Mesenchymal stem cell (in vitro differentiated cells and primary cell): Measurements from ENCODE around the gene TPRA1.

Source experiments
- DNase-seq: peaks from one replicate; pipeline ENCODE4 v3.0.0-alpha.2; 2013
- H2AFZ ChIP-seq: one replicate; pipeline ENCODE4 v1.6.1; 2013; ENCODE audit warnings: low read depth, mild to moderate bottlenecking, control low read depth, inconsistent platforms, low read length, moderate library complexity
- H2AK5ac ChIP-seq: 2 replicates; pipeline ENCODE4 v1.6.1; 2013; ENCODE audit warnings: low read length, moderate library complexity, mild to moderate bottlenecking, inconsistent platforms; ENCODE audit not compliant: severe bottlenecking
- H2BK120ac ChIP-seq: one replicate; pipeline ENCODE4 v1.6.1; 2013; ENCODE audit warnings: low read depth, mild to moderate bottlenecking, inconsistent platforms, low read length, moderate library complexity
- H2BK12ac ChIP-seq, 2 experiments: one replicate each; pipeline ENCODE4 v1.6.1; 2013; ENCODE audit warnings: inconsistent platforms in 2 of 2, low read length in 2 of 2, mild to moderate bottlenecking in 2 of 2, moderate library complexity in 2 of 2, control low read depth in 1 of 2
- H2BK15ac ChIP-seq: one replicate; pipeline ENCODE4 v1.6.1; 2013; ENCODE audit warnings: mild to moderate bottlenecking, low read depth, inconsistent platforms; ENCODE audit not compliant: poor library complexity, severe bottlenecking
- H2BK5ac ChIP-seq: 2 replicates; pipeline ENCODE4 v1.6.1; 2013; ENCODE audit warnings: low read depth, mild to moderate bottlenecking, low read length, control low read depth, inconsistent platforms; ENCODE audit not compliant: poor library complexity, severe bottlenecking
- H3K14ac ChIP-seq, 2 experiments: one replicate each; pipeline ENCODE4 v1.6.1; 2013; ENCODE audit warnings: inconsistent platforms in 2 of 2, low read length in 2 of 2, control low read depth in 1 of 2, mild to moderate bottlenecking in 1 of 2, moderate library complexity in 1 of 2
- H3K18ac ChIP-seq, 2 experiments: one replicate each; pipeline ENCODE4 v1.6.1; 2013; ENCODE audit warnings: inconsistent platforms in 2 of 2, low read length in 2 of 2, control low read depth in 1 of 2, low read depth in 1 of 2, mild to moderate bottlenecking in 1 of 2
- H3K23ac ChIP-seq, 2 experiments: one replicate each; pipeline ENCODE4 v1.6.1; 2013; ENCODE audit warnings: inconsistent platforms in 2 of 2, low read length in 2 of 2, mild to moderate bottlenecking in 2 of 2, moderate library complexity in 2 of 2, control low read depth in 1 of 2
- H3K27ac ChIP-seq: 2 replicates; pipeline ENCODE4 v1.5.1; 2013; ENCODE audit warnings: mild to moderate bottlenecking, moderate library complexity, low read length, control low read depth, inconsistent platforms; ENCODE audit not compliant: poor library complexity, severe bottlenecking
- H3K27me3 ChIP-seq, 2 experiments: 2 replicates each; pipeline versions ENCODE4 v1.6.1 to v1.7.0; 2013; ENCODE audit warnings: low read length in 2 of 2, mild to moderate bottlenecking in 2 of 2, moderate library complexity in 2 of 2, control low read depth in 1 of 2, inconsistent platforms in 1 of 2; ENCODE audit not compliant: control insufficient read depth in 1 of 2, insufficient read depth in 1 of 2
- H3K36me3 ChIP-seq, 2 experiments: 2 replicates each; pipeline versions ENCODE4 v1.6.1 to v1.7.0; 2013; ENCODE audit warnings: low read length in 2 of 2, control low read depth in 1 of 2, inconsistent platforms in 1 of 2, low read depth in 1 of 2, mild to moderate bottlenecking in 1 of 2; ENCODE audit not compliant: insufficient read depth in 2 of 2, control insufficient read depth in 1 of 2
- H3K4ac ChIP-seq, 2 experiments: one replicate each; pipeline ENCODE4 v1.6.1; 2013; ENCODE audit warnings: inconsistent platforms in 2 of 2, low read length in 2 of 2, mild to moderate bottlenecking in 2 of 2, moderate library complexity in 2 of 2, control low read depth in 1 of 2, low read depth in 1 of 2
- H3K4me1 ChIP-seq: 2 replicates; pipeline ENCODE4 v1.6.1; 2013; ENCODE audit warnings: low read depth, low read length, control low read depth; ENCODE audit not compliant: control insufficient read depth, insufficient read depth
- H3K4me2 ChIP-seq: 2 replicates; pipeline ENCODE4 v1.6.1; 2013; ENCODE audit warnings: low read length, mild to moderate bottlenecking, inconsistent platforms; ENCODE audit not compliant: poor library complexity, severe bottlenecking
- H3K4me3 ChIP-seq, 2 experiments: 2 replicates each; pipeline versions ENCODE4 v1.5.1 to v1.7.0; 2013; ENCODE audit warnings: low read length in 2 of 2, mild to moderate bottlenecking in 2 of 2, control low read depth in 1 of 2, low read depth in 1 of 2; ENCODE audit not compliant: insufficient read depth in 1 of 2
- H3K79me1 ChIP-seq: replicated peaks from 2 replicates; pipeline ENCODE4 v1.6.1; 2013; ENCODE audit warnings: mild to moderate bottlenecking, control low read depth, low read length, inconsistent platforms; ENCODE audit not compliant: poor library complexity, severe bottlenecking
- H3K9ac ChIP-seq: 2 replicates; pipeline ENCODE4 v1.7.0; 2013; ENCODE audit warnings: mild to moderate bottlenecking, low read length, moderate library complexity
- H3K9me3 ChIP-seq: 2 replicates; pipeline ENCODE4 v1.7.0; 2013; ENCODE audit warnings: mild to moderate bottlenecking, low read length; ENCODE audit not compliant: control insufficient read depth
- H4K8ac ChIP-seq: one replicate; pipeline ENCODE4 v1.6.1; 2013; ENCODE audit warnings: inconsistent platforms, mild to moderate bottlenecking, low read length, moderate library complexity
- H4K91ac ChIP-seq: one replicate; pipeline ENCODE4 v1.6.1; 2013; ENCODE audit warnings: mild to moderate bottlenecking, low read length, inconsistent platforms
- WGBS: methylation state at CpG from one replicate; pipeline ENCODE4 v1.1.7; 2013; ENCODE audit warnings: mixed read lengths; 5-methylcytosine and 5-hydroxymethylcytosine counted together

The TPRA1 gene

GRCh38 chr3:127618891-127619290 lies 28.4 kb upstream of the TPRA1 start:
- Histone ChIP-seq H3K4me2 (no peak overlapping the region), H2BK120ac (no peak overlapping the region), H3K36me3 (peaks cover 55 to 59% of the 10 kb centered on the region in 2 experiments), H2AFZ (no peak overlapping the region), H2AK5ac (no peak overlapping the region), H3K27me3 (no peaks in the 10 kb centered on the region), H3K4ac (no peak overlapping the region), H3K79me1 (no peaks in the 10 kb centered on the region), H2BK5ac (no peak overlapping the region), H3K14ac (no peak overlapping the region), H4K8ac (no peak overlapping the region), H3K4me1 (peaks cover 8% of the 10 kb centered on the region), H3K9me3 (no peaks in the 10 kb centered on the region), H3K23ac (no peak overlapping the region), H2BK12ac (no peak overlapping the region), H3K18ac (no peak overlapping the region), H3K4me3 (peak overlapping the region in 1 of 2 experiments; percentile 3), H4K91ac (no peak overlapping the region), H2BK15ac (no peak overlapping the region), H3K27ac (no peak overlapping the region), H3K9ac (no peak overlapping the region)
- DNase-seq: no peak
- 97% methylated on average over 11 of the region's 11 CpGs for WGBS

GRCh38 chr3:127616836-127617605 lies 26.5 kb upstream of the TPRA1 start:
- no peak for DNase-seq
- Histone ChIP-seq H3K9ac (no peak overlapping the region), H3K79me1 (no peaks in the 10 kb centered on the region), H2AK5ac (no peak overlapping the region), H2BK120ac (no peak overlapping the region), H3K4ac (no peak overlapping the region), H2BK15ac (no peak overlapping the region), H3K14ac (no peak overlapping the region), H3K9me3 (no peaks in the 10 kb centered on the region), H3K27ac (no peak overlapping the region), H2BK12ac (no peak overlapping the region), H3K18ac (no peak overlapping the region), H4K91ac (no peak overlapping the region), H3K36me3 (peaks cover 49 to 53% of the 10 kb centered on the region in 2 experiments), H2AFZ (no peak overlapping the region), H3K23ac (no peak overlapping the region), H4K8ac (no peak overlapping the region), H3K4me1 (peaks cover 12% of the 10 kb centered on the region), H3K27me3 (no peaks in the 10 kb centered on the region), H3K4me3 (no peak overlapping the region), H2BK5ac (no peak overlapping the region), H3K4me2 (no peak overlapping the region)
- WGBS: 96% methylated on average over 26 of the region's 26 CpGs

- H3K4me1 ChIP-seq: peaks cover 12% of the 10 kb centered on the region
- H3K4me3 ChIP-seq: no peak overlapping the region
- H3K36me3 ChIP-seq: peaks cover 39 to 47% of the 10 kb centered on the region in 2 experiments
- peaks cover 2% of the 10 kb centered on the region for H3K79me1 ChIP-seq
- H3K18ac ChIP-seq: no peak overlapping the region
- H2AFZ ChIP-seq: no peak overlapping the region
- H2BK5ac ChIP-seq: no peak overlapping the region
- H2AK5ac ChIP-seq: no peak overlapping the region
- no peak overlapping the region for H3K27ac ChIP-seq
- H3K9me3 ChIP-seq: no peaks in the 10 kb centered on the region
- no peak for DNase-seq
- H3K4ac ChIP-seq: no peak overlapping the region
- H3K14ac ChIP-seq: no peak overlapping the region
- H4K91ac ChIP-seq: no peak overlapping the region
- H2BK12ac ChIP-seq: no peak overlapping the region
- no peak overlapping the region for H3K4me2 ChIP-seq
- no peak overlapping the region for H4K8ac ChIP-seq
- 94% methylated on average over 5 of the region's 6 CpGs for WGBS
- no peak overlapping the region for H3K23ac ChIP-seq
- H3K27me3 ChIP-seq: no peaks in the 10 kb centered on the region
- H2BK15ac ChIP-seq: no peak overlapping the region
- no peak overlapping the region for H3K9ac ChIP-seq
- H2BK120ac ChIP-seq: no peak overlapping the region
Measured at GRCh38 chr3:127615631-127616305, 25.2 kb upstream of the TPRA1 start.

- H2BK12ac ChIP-seq: no peak overlapping the region
- H3K4ac ChIP-seq: no peak overlapping the region
- H3K27me3 ChIP-seq: no peaks in the 10 kb centered on the region
- no peak overlapping the region for H4K8ac ChIP-seq
- no peak for DNase-seq
- no peak overlapping the region for H2BK5ac ChIP-seq
- H3K9ac ChIP-seq: no peak overlapping the region
- H3K23ac ChIP-seq: no peak overlapping the region
- H3K4me3 ChIP-seq: no peak overlapping the region
- no peak overlapping the region for H3K14ac ChIP-seq
- no peak overlapping the region for H3K18ac ChIP-seq
- H3K27ac ChIP-seq: no peak overlapping the region
- H3K36me3 ChIP-seq: peaks cover 37 to 47% of the 10 kb centered on the region in 2 experiments
- no peak overlapping the region for H2AFZ ChIP-seq
- no peak overlapping the region for H4K91ac ChIP-seq
- no peak overlapping the region for H2AK5ac ChIP-seq
- H3K4me2 ChIP-seq: no peak overlapping the region
- peaks cover 12% of the 10 kb centered on the region for H3K4me1 ChIP-seq
- H3K9me3 ChIP-seq: no peaks in the 10 kb centered on the region
- H2BK15ac ChIP-seq: no peak overlapping the region
- H2BK120ac ChIP-seq: no peak overlapping the region
- peaks cover 2% of the 10 kb centered on the region for H3K79me1 ChIP-seq
- WGBS: 84% methylated on average over 4 of the region's 4 CpGs
Measured at GRCh38 chr3:127614928-127615589, 24.5 kb upstream of the TPRA1 start.
